Vagina (tissue), 2 donors: ENCODE data around the gene TKFC. TPM values are rescaled to one million over a fixed set of nuclear protein-coding genes. Genes with fewer than 3 reads are reported as not detected.
A peak's percentile ranks its signal among the peaks of the same experiment; 100 is the strongest.

ENCODE experiments used
- DNase-seq, 2 donors: peaks; one replicate each; pipeline ENCODE4 v3.0.0-alpha.2; 2017; ENCODE audit errors: extremely low spot score in 2 of 2
- H3K27ac ChIP-seq: fragments of 200-600 bp; sonication (generic); one replicate; pipeline ENCODE4 v1.5.1; 2019
- H3K27me3 ChIP-seq: fragments of 200-600 bp; sonication (generic); one replicate; pipeline ENCODE4 v1.5.1; 2019
- H3K36me3 ChIP-seq, 2 donors: fragments of 200-600 bp; sonication (generic); one replicate each; pipeline ENCODE4 v1.5.1; 2017 to 2019
- H3K4me1 ChIP-seq: fragments of 200-600 bp; sonication (generic); one replicate; pipeline ENCODE4 v1.5.1; 2019
- H3K4me3 ChIP-seq, 2 donors: fragments of 200-600 bp; sonication (generic); 1 replicate in 1 of 2; 2 replicates in 1 of 2; pipeline ENCODE4 v1.5.1; 2016 to 2019
- H3K9me3 ChIP-seq: fragments of 200-600 bp; sonication (generic); one replicate; pipeline ENCODE4 v1.5.1; 2019
- POLR2A ChIP-seq, 2 donors: fragments of 450-650 bp; IDR thresholded peaks; one replicate each; pipeline ENCODE4 v1.6.1; 2017; ENCODE audit warnings: antibody characterized with exemption in 2 of 2, mild to moderate bottlenecking in 2 of 2, moderate library complexity in 2 of 2
- POLR2AphosphoS5 ChIP-seq, 2 donors: sonication (generic); formaldehyde crosslinking; IDR thresholded peaks; one replicate each; pipeline ENCODE4 v1.9.0; 2017; ENCODE audit warnings: antibody characterized with exemption in 2 of 2, mild to moderate bottlenecking in 2 of 2, low read depth in 1 of 2; ENCODE audit not compliant: insufficient read depth in 1 of 2
- intact Hi-C: fragments of 100-400 bp; cut with DNase I; formaldehyde crosslinking; loops from one replicate; pipeline ENCODE4 v1.15.1; 2023
- total RNA-seq: library from RNA; depleted of rRNA; stranded (reverse); fragments of >200 nt; gene quantifications from one replicate; pipeline ENCODE4 v1.2.3, GENCODE V29; 2016
- TF ChIP-seq, protein P1 (sequence below), 3 experiments: fragments of 450-650 bp in 2 of 3; fragments of 200-600 bp in 1 of 3; sonication (generic) in 1 of 3; IDR thresholded peaks; one replicate each; pipeline ENCODE4 v1.5.1; 2017 to 2019; ENCODE audit warnings: antibody characterized with exemption in 3 of 3, mild to moderate bottlenecking in 2 of 3, moderate library complexity in 2 of 3

TKFC gene
- total RNA-seq, 1 donor from 2014 or later, result 22.6 TPM

GRCh38 chr11:61390161-61390560, 57.1 kb downstream of the TKFC start:
- H3K4me1 ChIP-seq, result peaks cover 17% of the 10 kb centered on the region
- peaks cover 0 to under 1% of the 10 kb centered on the region in 2 donors for H3K36me3 ChIP-seq
- H3K27me3 ChIP-seq, result no peaks in the 10 kb centered on the region
- H3K9me3 ChIP-seq, result no peaks in the 10 kb centered on the region
- TF ChIP-seq, protein P1, sequence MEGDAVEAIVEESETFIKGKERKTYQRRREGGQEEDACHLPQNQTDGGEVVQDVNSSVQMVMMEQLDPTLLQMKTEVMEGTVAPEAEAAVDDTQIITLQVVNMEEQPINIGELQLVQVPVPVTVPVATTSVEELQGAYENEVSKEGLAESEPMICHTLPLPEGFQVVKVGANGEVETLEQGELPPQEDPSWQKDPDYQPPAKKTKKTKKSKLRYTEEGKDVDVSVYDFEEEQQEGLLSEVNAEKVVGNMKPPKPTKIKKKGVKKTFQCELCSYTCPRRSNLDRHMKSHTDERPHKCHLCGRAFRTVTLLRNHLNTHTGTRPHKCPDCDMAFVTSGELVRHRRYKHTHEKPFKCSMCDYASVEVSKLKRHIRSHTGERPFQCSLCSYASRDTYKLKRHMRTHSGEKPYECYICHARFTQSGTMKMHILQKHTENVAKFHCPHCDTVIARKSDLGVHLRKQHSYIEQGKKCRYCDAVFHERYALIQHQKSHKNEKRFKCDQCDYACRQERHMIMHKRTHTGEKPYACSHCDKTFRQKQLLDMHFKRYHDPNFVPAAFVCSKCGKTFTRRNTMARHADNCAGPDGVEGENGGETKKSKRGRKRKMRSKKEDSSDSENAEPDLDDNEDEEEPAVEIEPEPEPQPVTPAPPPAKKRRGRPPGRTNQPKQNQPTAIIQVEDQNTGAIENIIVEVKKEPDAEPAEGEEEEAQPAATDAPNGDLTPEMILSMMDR (IDR thresholded peaks at IDR 0.05), result no peak
- TF ChIP-seq POLR2A (IDR thresholded peaks at IDR 0.05), result no peak
- TF ChIP-seq POLR2AphosphoS5 (IDR thresholded peaks at IDR 0.05; ENCODE audit: insufficient read depth in 1 of 2, low read depth in 1 of 2), result no peak
- intact Hi-C loops, result loop anchor here (5.0 kb wide), 1 partner anchor 1597 kb away; no protein-coding TSS in a partner anchor
- H3K4me3 ChIP-seq, result no peak overlapping the region
- no peak for DNase-seq
- H3K27ac ChIP-seq, result no peak overlapping the region

DNA sequence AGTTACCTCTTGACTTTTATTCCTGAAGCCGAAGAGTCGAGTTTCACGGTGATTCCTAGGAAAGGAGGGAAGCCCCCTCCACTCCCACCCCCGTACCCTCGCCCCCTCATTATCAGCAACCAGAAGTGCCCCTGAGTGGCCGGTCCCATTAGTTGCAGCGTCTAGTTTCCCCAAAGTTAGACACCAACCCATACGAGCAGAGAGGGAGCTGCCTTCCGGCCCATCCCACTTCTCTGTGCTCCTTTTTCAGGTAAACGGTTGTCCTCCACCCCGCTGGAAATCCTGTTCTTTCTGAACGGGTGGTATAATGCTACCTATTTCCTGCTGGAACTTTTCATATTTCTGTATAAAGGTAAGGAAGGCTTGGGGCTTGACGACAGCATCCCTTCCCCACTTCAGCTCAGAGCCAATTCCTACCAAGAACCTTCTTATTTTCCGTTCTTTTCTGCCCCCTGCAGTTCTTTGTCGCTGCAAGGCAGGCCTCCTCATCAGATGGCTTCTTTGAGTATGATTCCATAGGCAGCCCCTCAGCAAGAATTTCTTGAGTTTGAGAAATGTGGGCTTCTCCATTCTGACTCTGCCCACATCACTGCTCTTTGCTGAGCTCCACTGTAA, 60.1 kb downstream of the TKFC start:
- intact Hi-C loops, result loop anchor here (5.0 kb wide), 1 partner anchor 1594 kb away; no protein-coding TSS in a partner anchor
- TF ChIP-seq POLR2AphosphoS5 (IDR thresholded peaks at IDR 0.05; ENCODE audit: insufficient read depth in 1 of 2, low read depth in 1 of 2), result no peak
- TF ChIP-seq, protein P1 (IDR thresholded peaks at IDR 0.05), result no peak
- TF ChIP-seq POLR2A (IDR thresholded peaks at IDR 0.05), result no peak
- no peaks in the 10 kb centered on the region for H3K27me3 ChIP-seq
- H3K4me1 ChIP-seq, result peaks cover 17% of the 10 kb centered on the region
- H3K9me3 ChIP-seq, result no peaks in the 10 kb centered on the region
- no peak for DNase-seq
- H3K27ac ChIP-seq, result peak overlapping the region; percentile 80
- H3K4me3 ChIP-seq, result peak overlapping the region; percentile 67 to 70
- H3K36me3 ChIP-seq, result peaks cover 0 to 7% of the 10 kb centered on the region in 2 donors

Other genes starting within 250 kb of the TKFC start
- gene CD5, start 230.7 kb upstream of the TKFC start, total RNA-seq, result 0.98 TPM
- gene VPS37C, start 171.8 kb upstream of the TKFC start, total RNA-seq, result 15.7 TPM
- gene PGA3, start 129.7 kb upstream of the TKFC start, total RNA-seq, result 2.5 TPM
- 7.6 TPM for gene PGA4, start 110.9 kb upstream of the TKFC start, total RNA-seq
- gene PGA5, start 92.1 kb upstream of the TKFC start, total RNA-seq, result not detected
- gene VWCE, start 37.9 kb upstream of the TKFC start, total RNA-seq, result 3.4 TPM
- gene DDB1, start 123 bp upstream of the TKFC start, total RNA-seq, result 132 TPM
- gene CYB561A3, start 28.7 kb downstream of the TKFC start, total RNA-seq, result 26.5 TPM
- gene TMEM138, start 29.1 kb downstream of the TKFC start, total RNA-seq, result 19.9 TPM
- 16.0 TPM for gene TMEM216, start 59.4 kb downstream of the TKFC start, total RNA-seq
- 50.8 TPM for gene CPSF7, start 96.7 kb downstream of the TKFC start, total RNA-seq
- gene SDHAF2, start 96.9 kb downstream of the TKFC start, total RNA-seq, result 24.3 TPM
- 0.74 TPM for gene LRRC10B, start 175.5 kb downstream of the TKFC start, total RNA-seq
- 3.4 TPM for gene SYT7, start 247.8 kb downstream of the TKFC start, total RNA-seq